IPS-NIHi7 (cell line): Measurements from ENCODE around the gene CNPY1.
"Not testable (repeated sequence)": the region's sequence is repeated elsewhere in the genome, so short reads cannot be mapped to it uniquely, and the experiment has no call there.

Experiments used
- DNase-seq: peaks from one replicate; pipeline ENCODE4 v3.0.0; 2012; ENCODE audit warnings: mixed read lengths; ENCODE audit errors: extremely low spot score

The CNPY1 gene

DNA sequence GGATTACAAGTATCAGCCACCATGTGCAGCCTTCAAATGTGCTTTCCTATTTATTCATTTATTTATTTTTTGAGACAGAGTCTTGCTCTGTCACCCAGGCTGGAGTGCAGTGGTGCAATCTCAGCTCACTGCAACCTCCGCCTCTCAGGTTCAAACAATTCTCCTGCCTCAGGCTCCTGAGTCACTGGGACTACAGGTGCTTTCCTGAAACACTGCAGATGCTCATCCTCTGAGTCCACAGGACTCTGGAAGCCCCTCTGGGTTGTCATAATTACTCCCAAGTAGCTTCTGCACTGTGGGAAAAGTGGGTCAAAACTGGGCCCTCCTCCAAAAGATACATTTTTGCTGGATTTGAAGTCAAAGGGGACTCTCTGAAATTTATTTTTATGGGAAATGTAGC is at the start of gene CNPY1:
TSS of gene CNPY1 (minus strand) at position 111 of the 400 bp plus-strand sequence. CDS start 630 bp downstream, outside the sequence.
- not testable (repeated sequence) for DNase-seq

DNA sequence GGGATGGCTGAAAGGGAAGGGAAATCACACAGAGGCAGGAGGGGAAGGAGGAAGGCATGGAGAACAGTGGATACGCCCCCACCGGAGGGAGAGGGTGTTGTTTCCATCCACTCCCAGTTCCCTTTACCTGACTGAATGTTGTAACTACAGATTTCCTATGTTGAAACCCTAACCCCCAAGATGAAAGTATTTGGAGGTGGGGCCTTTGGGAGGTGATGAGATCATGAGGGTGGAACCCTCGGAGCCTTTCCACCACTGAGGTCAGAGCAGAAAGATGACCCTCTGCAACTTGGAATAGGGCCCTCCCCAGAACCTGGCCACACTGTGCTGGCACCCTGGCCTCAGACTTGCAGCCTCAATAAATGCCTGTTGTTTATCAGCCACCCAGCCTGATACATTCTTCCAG is 48.6 kb upstream of the CNPY1 start:
- DNase-seq, result peak; percentile 63

DNA sequence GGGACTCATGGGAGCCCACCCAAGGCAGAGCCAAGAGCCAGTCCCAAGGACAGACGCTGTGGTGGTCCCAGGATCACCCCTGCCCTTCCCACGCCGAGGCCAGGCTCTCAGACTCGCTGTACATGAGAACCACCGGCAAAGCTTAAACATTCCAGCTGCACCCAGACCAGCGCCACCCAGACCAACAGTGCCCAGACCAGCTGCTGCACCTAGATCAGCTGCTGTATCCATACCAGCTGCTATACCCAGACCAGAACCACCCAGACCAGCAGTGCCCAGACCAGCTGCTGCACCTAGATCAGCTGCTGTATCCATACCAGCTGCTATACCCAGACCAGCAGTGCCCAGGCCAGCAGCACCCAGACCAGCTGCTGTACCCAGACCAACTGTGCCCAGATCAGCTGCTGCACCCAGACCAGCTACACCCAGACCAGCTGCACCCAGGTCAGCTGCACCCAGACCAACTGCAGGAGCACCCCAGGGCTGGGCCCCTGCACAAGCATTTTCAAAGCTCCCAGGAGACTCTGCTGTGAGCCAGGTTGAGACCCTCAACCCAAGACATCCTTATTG is 47.9 kb upstream of the CNPY1 start:
- DNase-seq, result no peak

DNA sequence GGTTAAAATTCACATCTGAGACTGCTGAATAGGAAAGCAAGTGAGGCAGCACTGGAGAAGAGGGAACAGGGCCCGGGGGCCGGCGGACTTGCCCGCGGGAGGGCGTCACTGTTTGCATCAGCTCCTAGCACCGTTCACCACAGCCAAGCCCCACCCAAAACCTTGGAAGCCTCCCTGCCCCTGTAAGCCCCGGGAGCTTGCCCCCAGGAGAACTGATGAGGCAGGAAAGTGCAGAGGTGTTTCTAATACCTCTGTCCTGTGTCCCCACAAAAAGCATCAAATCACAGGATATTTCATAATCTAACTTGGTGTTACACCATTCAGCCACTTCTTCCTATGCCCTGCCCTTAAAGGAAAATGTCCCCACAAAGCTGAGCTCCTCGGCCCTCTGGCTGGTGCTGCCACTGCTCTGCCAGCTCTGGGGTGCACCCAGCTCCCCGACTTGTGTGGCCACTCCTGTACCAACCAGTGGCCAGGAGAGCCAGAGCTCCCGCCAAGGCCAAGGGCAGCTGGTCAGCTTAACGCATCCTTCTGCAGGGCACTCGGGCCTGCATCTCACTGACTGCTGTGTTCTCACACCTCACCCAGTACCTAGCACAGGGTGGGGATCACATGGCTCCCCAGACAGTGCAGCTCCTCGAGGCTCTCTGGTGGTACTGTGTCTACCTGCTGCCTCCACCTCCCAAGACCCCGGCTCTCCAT is 47.3 kb upstream of the CNPY1 start:
- no peak for DNase-seq

DNA sequence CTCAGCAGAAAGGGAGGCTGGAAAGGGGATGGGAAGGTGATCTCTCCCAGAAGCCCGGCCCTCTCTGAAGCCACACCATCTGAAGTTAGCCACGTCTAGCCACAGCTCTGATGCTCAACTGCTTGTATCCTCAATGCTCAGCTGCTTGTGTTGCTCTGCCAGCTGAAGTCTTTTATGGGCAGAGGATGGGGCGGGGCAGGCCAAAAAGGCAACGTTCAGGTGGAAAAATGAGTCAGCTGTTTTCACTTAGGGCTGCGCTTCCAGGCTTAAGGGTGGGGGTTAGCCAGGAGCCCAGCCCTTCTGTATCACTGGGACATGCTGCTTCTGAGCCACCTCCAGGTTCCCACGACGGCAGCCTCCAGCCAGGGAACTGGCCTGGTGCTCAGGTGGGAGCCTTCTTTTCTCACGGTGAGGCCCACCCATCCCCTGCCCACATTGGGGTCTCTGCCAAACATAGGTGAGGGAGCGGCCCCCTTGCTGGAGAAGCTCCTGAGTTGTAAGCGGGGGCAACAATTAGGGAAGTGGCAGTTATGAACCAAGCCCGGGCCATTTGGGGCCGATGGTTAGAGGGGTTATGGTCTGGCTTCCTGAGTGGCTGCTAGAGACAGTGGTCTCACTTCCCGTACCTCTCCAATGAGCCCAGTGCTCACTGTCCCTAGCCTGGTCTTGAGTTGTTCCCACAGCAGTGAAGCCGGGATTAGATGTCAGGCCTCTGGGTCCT is 44.9 kb upstream of the CNPY1 start:
- DNase-seq, result no peak

DNA sequence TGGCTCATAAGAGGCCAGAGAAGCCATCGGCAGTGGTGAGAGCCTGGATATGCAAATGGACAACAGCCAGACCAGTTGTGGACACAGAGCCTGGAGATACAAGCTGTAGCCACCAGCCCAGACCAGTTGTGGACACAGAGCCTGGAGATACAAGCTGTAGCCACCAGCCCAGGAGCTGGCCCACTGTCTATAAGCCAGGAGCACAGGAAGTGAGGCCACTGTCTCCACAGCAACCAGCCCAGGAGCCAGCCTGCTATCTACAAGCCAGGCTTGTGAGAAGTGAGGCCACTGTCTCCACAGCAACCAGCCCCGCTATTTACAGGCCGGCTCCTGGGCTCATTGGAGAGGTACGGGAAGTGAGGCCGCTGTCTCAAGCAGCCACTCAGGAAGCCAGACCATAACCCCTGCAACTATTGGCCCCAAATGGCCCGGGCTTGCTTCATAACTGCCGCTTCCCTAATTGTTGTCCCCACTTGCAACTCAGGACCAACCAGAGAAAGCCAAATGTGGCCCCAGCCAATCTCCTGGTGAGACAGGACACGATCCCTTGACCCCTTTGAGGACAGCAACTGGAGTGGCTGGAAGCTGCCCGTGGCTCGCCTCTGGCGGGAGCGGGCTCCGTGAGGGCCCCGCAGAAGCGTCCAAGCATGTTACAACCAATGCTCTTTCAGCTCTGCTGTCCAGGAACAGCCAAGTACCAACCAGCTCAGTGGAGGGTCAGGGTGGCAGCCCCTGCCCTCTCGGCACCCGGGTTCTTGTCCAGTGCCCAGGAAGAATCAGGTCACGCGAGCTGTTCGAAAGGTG is 44.1 kb upstream of the CNPY1 start:
- no peak for DNase-seq

DNA sequence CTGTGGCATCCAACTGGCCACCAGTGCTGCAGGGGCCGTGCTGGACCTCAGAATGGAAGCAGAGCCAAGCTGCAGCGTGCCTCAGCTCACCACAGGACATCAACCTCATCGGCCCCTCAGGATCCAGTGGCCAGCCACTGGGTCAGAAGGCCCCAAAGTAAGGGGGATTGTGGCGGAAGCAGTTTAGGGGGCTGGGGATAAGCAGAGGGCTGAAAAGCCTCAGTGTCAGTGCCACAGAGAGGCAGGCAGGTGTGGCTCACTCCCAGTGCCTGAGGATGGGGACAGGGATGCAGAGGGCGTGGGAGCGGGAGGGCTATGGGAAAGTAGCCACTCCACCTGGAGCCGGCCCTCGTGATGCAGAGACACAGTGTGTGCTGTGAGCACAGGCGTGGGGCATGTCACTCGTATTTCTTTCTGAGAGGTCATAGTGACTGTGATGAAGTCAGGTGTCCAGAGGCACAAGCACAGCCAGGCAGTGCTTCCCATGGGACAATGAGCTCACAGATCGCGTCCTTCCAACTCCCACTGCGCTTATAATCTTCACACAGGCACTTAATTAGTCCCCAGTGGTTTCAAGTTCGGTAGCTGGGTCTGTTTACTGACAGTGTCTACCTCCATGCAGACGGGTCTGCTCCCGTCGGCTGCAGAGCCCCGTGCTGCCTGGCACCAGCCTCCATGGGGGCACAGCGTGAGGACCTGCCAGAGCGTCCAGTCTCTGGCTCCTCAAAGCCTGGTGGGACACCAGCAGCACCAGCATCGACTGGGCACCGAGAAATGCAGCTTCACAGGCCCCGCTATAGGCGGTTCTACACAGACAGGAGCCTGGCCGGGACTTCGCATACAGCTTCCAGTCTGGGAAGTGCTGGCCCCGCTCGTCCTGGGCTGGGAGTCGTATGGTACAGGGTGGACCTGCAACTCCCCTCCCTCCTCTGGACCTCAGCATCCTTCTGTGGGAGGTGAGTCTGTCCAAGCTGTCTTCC is 42.9 kb upstream of the CNPY1 start:
- no peak for DNase-seq

DNA sequence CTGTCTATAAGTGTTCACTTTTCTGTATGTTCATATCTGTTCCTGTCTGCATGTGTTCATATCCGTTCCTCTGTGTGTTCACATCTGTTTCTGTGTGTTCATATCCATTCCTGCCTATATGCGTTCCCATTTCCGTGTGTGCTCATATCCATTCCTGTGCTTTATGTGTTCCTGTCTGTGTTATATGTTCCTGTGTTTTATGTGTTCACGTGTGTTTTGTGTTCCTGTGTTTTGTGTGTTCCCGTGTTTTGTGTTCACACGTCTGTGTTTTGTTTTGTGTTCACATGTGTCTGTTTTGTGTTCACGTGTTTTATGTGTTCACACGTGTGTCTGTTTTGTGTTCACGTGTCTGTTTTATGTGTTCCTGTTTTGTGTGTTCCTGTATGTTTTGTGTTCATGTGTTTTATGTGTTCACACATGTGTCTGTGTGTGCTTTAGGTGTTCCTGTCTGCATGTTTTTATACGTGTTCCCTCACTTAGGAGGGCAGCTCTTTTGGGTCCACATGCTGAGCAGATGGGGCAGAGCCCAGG is 42.2 kb upstream of the CNPY1 start:
- no peak for DNase-seq

DNA sequence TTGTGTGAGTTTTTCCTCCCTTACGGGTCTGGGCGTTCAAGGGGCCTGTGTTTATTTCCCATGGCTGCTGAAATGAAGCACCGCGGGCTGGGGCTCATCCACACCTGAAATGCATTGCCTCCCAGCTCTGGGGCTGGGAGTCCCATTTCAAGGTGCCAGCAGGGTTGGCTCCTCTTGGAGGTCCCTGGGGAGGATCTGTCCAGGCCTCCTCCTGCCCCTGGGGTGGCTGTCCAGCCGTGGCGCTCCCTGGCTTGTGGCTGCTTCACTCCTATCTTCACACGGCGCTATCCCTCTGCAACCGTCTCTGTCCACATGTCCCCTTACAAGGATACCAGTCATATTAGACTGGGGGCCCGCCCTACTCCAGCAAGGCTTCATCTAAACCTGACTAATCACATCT is 41.1 kb upstream of the CNPY1 start:
- no peak for DNase-seq

DNA sequence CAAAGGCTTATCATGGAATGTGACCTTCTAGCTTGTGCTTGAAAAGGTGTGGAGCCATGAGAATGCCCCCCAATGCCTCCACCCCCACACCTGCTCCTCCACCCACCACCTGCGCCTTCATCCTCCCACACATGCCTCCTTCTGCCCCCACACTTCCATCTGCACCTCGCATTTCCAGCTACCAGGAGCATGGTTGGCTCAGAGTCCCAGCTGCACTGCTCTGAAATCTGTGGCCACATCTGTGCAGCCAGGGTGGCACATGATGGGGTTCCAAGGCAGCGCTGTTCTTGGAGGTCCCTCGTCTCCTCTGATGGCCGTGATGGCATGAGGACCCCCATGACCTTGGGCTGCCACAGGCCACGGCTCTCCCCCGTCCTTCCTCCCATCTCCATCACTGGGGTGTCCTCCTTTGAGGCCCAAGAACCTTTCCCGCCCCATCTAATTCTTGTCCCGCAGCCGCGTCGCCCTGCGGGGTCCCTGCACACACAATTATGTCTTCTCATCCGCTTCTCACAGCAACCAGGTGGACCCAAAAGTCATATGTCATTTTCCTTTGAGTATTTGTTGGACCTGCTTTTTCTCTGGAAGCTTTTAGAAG is 40.6 kb upstream of the CNPY1 start:
- DNase-seq, result no peak

DNA sequence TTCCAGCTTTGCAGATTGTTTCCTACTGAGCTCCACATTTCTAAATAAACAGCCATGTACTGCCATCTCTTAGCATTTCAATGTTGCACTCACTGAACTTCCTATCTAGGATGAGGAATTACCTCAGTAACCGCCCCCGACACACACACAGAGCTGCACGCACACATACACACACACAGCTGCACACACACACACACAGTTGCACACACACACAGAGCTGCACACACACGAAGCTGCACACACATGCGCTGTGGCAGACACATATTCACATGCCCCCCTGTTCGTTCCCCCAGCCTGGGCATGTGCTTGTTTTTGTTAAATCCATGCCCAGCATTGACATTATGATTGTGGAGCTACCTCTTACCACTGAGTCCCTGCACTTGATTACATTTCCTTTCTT is 39.6 kb upstream of the CNPY1 start:
- no peak for DNase-seq

DNA sequence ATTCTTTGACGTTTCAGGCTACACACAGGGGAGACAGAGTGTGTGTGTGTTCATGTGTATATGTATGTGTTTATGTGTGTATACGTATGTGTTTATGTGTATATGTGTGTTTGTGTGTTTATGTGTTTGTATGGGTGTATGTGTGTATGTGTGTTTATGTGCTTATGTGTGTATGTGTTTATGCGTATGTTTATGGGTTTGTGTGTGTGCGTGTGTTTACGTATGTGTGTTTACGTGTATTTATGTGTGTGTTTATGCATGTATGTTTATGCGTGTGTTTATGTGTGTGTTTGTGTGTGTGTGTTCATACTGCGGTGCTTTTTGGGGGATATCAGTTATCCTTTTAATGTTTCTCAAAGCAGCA is 39.2 kb upstream of the CNPY1 start:
- DNase-seq, result no peak

DNA sequence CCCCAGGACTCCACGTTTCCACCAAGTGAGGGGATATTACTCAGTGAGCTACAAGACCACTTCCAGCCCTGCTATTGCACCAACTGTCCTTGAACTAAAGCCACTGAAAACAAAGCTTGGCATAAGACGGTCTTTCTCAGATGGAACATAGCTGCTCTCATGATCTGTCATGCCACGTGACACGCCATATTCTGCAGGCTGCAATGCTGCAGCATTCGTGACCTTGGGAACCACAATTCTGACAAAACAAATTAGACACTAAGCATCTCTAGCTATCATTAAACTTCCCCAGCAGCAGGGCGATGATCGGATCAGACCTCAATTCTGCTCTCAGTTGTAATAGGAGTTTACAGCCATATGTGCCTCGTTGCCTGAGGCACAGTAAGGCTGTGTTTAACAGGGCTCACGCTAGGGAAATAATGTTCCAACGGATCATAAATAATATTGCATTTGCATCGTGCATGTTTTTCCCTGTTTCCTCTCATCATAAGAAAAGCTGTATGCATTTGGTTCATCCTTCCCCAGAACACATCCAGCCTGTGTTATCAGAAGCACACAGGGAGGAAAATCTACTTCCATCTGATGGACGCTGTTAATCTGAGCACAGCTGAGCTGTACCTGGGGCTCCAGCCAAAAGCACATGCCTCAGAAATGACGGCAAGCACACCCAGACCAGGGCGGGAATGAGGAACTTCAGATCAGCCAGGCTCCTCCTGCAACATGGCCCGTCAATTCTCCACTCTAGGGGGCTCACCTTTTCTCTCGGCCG is 38.6 kb upstream of the CNPY1 start:
- no peak for DNase-seq

DNA sequence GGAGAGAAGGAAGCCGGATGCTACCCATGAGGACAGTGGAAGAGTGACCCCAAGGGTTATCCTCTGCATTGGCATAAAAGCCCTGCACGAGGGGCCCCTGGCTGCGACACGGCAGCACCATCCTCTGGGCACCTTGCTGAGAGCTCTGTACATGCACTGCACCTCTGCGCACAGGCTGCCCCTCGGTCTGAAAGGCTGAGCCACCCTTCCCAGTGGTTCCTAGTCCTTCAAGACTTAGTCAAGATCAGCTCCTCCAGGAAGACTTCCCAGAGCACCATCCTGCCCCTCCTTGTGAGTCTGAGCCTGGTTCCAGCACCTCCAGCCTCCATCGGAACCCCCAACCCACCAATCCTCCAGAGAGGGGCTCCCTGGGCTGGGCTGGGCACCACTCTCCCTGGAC is 37.9 kb upstream of the CNPY1 start:
- DNase-seq, result no peak

DNA sequence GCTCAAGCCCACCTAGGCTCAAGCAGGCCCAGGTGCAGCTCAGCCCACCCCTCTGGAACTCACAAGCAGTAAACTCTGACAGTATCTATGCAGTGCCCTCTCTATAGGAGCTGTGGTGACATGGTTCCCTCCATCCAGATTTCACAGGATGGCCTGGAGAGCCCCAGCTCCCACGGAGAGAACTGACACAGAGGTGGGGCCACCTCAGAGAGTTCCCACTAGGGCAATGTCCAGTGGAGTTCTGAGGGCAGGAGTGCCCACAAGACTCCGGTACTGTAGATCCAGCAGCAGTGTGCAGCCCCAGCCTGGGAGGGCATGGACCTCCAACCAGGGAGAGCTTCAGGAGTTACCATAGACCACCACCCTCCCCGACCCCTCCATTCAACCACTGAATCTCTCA is 37.3 kb upstream of the CNPY1 start:
- no peak for DNase-seq

DNA sequence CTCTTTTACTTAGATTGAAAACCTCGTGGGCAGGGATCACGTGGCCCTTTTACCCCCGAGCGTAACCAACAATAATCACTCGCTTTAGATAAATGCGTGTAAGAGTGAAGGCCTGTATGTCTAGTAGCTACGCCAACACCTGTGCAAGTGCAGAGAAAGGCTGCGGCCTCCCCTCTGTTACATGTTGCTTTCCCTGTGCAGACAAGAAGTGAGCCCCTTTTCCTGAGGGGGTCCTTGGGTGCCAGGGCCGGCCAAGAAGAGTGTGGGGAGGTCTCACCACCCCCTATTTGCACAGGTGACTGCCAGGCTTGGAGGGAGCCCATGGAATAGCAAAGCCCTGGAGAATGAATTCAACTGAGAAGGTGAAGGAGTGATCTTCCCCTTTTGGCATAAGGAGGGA is 35.6 kb upstream of the CNPY1 start:
- no peak for DNase-seq

DNA sequence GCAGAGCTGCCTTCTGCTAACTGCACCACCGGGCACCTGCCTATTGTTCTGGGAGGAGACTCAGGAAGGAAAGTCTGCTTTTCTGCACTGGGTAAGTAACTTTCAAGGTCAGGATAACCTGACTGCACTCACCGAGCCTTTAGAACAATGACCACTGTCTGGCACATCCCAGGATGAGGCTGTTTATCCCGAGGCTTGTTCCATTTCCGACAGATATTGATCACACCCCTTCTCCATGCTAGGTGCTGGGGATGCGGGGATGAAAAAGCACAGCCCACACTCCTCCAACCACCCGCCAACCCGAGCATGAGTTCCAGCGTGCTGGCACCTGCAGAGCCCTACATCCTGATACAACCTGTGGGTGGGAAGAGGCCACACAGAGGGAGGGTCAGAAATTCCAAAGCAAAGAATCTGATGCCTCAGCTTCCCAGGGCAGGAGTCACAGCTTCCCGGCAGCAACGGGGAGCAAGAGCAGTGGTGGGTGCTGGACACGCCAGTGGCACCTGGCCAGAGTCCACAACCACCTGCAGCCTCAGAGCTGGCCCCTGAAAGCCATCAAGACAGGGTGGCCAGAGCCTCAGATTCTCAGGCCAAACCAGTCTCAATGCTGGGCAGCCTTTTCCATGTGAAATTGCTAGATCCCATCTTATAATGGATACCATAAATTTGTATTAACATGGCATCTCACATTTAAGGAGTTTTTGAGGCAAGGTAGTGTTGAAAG is 34.9 kb upstream of the CNPY1 start:
- DNase-seq, result no peak

DNA sequence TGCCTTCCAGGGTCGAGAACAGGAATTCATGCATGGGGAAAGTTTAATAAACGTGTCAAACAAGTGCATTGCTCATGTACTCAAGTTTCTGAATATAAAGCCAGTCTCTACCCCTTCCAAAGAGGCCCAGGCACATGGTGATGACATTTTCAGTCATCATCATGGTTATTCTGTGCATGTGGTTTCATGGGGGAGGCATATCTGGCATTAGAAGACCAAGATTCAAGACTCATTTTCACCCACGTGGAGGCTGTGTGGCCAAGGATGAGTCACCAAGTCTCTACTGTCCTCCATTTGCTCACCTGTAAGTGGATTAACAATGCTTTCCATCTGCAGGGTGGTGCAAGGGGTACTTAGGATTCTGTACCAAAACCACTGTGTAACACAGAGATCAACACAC is 34.0 kb upstream of the CNPY1 start:
- no peak for DNase-seq

DNA sequence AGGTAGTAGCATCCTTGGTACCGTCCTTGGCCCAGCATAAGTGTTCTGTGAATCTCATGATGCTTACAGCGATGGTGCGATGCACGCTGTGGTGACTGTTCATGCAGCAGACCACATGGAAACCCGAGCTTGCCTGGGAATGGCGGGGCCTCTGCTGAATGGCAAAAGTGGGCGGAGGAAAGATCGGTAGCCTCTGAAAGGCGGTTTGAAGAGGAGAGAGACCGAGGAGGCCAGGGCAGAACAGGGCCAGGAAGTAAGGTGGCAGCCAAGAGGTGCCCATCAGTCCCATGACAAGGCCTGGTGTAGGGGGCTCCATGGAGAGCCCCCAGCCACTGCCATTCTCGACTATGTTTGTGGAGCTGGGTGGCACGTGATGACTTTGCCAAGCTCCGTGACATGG is 33.2 kb upstream of the CNPY1 start:
- DNase-seq, result no peak
